DMS 273 treated with DMSO at 0.1 percent for 48 hours (cell line): ENCODE results near the gene ROS1.
"Not testable (repeated sequence)": the region's sequence is repeated elsewhere in the genome, so short reads cannot be mapped to it uniquely, and the experiment has no call there.

Source experiments
- DNase-seq: peaks from one replicate; lab custom pipeline; 2025; lab: John Stamatoyannopoulos, UW

ROS1 gene

GRCh38 chr6:117425431-117426153 is at the start of gene ROS1:
TSS of gene ROS1 (minus strand) at chr6:117425942. CDS start at chr6:117425656, 286 bp downstream.
- DNase-seq = no peak

DNA sequence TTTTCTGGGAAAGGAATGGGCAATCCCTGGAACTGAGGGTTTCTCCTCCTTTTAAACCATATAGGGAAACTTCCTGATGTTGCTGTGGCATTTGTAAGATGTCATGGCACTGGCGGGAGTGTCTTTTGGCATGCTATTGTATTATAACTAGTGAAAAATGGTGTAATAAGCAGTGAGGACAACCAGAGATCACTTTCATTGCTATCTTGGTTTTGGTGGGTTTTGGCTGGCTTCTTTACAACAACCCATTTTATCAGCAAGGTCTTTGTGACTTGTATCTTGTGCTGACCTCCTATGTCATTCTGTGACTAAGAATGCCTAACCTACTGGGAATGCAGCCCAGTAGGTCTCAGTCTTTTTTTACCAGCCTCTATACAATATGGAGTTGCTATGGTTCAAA is 47.7 kb upstream of the ROS1 start:
- no peak for DNase-seq

DNA sequence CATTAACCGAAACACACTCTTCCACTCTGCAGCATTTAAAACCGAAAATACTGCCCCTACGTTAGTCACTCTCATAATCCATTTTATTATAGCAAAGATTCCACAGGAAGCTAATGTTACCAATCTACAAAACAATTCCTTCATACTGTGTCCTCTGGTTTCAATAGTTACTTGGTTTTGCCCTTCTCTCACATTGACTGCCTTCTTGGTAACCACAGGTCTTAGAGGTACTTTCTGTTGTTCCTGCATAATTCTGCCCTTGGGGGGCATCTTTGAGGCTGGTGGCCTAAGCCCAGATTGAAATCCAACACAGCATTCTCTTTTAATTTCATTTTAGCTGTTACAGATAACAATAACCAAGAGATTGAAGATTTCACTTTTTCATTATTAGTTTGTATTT is 46.9 kb upstream of the ROS1 start:
- DNase-seq = no peak

GRCh38 chr6:117469791-117470190 is 44.0 kb upstream of the ROS1 start:
- DNase-seq = no peak

GRCh38 chr6:117469356-117469755 is 43.6 kb upstream of the ROS1 start:
- no peak for DNase-seq

DNA sequence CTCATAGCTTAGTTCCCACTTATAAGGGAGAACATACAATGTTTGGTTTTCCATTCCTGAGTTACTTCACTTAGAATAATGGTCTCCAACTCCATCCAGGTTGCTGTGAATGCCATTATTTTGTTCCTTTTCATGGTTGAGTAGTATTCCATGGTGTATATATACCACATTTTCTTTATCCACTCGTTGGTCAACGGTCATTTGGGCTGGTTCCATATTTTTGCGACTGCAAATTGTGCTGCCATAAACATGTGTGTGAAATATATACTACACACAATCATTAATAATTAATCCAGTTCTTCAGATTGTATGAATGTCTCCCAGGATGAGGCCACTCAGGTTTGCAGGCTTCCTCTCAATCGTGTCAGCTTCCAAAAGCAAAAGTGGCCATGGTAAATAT is 42.8 kb upstream of the ROS1 start:
- not testable (repeated sequence) for DNase-seq

DNA sequence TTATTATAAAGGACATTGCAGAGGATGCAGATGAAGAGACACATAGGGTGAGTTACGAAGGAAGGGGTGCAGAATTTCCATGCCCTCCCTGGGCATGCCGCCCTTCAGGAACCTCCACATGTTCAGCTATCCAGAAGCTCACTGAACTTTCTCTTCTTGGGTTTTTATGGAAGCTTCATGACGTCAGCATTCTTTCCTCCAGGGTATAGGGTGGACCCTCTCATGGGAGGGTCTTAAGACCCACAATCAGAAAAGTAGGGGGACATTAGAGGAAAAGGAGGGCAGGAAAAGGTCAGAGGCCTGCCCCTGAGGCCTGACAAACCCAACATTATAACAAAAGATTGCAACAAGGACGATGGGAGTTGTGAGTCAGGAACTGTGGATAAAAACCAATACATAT is 42.1 kb upstream of the ROS1 start:
- no peak for DNase-seq

GRCh38 chr6:117465691-117466090 is 39.9 kb upstream of the ROS1 start:
- no peak for DNase-seq

GRCh38 chr6:117464700-117465099 is 39.0 kb upstream of the ROS1 start:
- no peak for DNase-seq

DNA sequence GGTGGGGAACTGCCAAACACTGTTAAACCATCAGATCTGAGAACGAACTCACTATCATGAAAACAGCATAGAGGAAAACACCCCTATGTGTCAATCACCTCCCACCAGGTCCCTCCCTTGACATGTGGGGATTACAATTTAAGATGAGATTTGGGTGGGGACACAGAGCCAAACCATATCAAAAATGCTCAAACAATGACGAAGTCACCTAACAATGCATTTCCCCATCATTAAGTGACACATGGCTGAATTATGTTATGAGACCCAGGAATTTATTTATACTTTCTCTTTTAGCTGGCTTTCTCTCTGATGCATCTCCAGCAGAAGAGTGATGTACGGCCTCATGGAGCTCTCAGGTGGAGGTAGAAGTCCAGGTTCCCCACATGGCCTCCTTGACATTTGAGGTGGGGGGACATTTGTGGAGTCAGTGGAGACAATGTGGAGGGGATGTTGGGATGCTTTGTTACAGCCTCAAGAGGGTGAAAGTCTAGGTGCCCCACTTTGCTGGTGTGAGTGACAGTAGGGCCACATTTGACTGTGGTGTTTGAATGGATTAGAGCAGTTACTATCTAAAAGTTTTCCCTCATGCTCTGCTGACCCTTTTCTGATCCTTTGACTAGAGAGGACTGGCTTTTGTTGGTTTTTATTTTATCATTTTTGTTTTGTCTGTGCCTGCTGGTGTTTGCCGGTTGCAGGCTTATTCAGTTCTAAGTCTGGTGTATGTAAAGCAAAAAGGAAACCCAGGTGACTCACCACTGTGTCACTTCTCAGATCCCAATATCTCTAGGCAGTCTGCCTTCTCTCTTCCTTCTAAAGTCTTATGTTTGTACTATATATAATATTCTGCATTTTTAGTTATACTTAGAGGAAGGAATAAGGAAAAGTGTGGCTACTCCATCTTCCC is 38.3 kb upstream of the ROS1 start:
- no peak for DNase-seq

DNA sequence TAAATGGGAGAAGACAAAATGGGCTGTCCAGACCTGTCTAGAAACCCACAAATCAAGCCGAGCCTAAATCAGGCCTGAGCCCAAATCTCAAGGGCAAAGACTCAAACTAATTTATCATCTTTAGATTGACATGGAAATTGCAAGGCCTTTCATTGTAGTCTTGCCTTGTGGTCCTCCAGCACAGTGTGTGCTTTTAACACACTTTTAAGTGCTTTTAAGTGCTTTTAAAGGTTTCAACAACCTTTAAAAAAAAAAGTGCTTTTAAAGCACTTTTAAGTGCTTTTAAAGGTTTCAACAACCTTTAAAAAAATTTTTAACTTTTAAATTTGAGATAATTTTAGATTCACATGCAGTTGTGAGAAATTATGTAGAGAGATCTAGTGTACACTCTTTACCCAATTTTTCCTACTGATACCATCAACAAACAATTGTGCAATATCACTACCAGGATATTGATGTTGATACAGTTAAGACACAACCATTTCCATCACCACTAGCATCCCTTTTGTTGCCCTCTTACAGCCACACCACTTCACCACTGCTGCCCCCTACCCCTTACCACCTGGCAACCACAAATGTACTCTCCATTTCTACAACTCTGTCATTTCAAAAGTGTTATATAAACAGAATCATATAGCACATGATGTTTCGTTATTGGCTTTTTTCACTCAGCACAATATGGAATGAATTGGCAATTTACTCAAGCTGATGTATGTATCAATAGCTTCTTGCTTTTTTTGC is 33.6 kb upstream of the ROS1 start:
- no peak for DNase-seq

DNA sequence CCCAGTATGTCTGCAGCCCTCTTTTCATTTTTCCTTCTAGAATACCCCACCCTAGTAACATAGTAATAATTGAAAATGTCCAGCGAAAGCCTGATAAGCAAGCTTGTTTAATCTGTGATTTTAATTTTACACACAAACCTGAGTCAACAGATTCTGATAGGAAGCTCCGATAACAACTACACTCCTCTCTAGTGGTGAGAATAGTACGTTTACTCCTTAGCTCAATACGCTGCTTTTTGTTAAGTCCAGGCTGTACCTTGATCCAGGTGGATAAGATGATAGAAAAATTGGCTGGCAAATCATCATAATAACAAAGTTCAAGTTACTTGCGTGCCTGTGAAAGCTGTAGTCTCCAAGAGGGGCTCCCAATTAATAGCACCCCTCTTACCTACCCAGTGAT is 31.3 kb upstream of the ROS1 start:
- DNase-seq = no peak

- no peak for DNase-seq
Observed at GRCh38 chr6:117456250-117456649, 30.5 kb upstream of the ROS1 start.

DNA sequence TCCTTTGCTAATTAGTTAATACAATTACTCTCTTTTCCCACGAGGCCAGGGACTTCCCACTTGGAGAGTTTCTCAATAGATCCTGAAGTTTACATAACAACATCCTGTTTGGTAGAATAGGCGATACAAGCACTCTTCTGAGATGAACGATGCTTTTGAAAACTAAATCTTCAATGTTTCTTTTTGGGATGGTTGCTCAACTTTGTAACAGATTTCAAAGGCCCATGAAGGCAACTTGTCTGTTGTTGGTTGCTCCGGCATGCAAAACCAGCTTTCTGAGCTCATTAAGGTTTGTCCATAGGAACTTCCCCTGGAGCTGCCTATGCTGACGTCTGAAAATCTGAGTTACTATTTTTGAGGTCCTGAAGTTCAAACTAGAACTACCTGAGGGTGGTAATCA is 25.9 kb upstream of the ROS1 start:
- DNase-seq = no peak

GRCh38 chr6:117449549-117450439 is 24.1 kb upstream of the ROS1 start:
- no peak for DNase-seq

DNA sequence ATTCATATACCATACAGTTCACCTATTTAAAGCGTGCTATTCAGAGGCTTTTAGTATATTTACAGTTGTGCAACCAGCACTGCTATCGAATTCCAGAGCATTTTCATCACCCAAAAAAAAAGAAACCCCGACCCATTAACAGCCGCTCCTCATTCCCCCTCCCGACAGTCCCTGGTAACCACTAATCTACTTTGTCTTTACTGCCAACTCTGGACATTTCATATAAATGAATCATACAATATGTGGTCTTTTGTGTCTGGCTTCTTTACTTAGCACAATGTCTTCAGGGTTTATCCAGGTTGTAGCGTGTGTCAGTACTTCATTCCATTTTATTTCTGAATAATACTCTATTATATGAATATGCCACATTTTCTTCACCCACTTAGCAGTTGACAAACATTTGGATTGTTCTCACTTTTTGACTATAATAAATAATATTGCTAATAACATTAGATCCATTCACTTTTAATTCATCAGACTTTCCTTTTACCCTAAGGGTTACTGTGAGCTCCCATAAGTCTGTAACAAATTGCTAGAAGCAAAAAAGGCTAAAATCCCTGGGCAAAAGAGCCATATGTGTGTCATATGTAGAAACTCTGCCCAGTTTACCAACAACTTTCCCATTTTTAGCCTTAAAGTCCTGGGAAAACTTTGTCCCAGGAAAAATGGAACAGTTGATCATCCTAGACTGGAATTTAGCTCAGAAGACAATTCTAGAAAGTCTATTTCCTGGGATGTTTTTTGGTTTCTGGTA is 23.2 kb upstream of the ROS1 start:
- DNase-seq = no peak

DNA sequence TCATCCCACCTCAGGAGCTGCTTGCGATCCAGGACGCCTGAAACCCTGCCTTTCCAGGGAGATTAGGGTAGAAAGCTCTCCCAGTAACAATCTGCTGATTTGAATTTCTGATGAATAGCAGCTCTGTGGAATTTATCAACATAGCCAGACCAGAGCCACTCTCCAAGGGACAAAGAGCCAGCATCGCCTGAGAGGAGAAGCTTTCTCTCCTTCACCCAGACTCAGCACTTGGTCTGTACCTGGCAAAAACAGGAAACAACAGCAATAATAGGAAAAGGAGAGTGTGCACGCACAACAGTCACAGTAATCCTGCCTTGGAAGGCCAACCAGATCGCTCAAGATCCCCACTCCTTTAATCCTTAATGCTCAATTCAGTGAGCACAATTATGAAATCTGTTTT is 22.3 kb upstream of the ROS1 start:
- DNase-seq = no peak

DNA sequence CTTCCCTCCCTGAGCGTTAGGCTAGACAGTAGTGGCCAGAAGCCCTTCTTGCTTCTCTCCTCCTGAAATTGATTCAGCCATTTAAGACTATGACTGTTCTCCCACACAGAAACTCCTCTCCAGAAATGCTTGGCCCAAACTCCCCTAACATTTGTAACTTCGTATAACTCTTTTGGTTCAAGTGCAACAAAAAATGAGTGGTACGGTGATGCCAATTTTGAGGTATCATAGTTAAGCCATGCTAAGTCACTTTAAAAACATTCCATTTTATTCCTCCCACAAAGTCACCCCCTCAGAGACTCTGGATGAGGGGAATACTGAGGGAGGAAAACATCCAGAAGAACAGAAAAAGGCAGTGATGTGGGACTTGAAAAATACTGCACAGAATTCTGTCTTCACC is 21.1 kb upstream of the ROS1 start:
- no peak for DNase-seq

DNA sequence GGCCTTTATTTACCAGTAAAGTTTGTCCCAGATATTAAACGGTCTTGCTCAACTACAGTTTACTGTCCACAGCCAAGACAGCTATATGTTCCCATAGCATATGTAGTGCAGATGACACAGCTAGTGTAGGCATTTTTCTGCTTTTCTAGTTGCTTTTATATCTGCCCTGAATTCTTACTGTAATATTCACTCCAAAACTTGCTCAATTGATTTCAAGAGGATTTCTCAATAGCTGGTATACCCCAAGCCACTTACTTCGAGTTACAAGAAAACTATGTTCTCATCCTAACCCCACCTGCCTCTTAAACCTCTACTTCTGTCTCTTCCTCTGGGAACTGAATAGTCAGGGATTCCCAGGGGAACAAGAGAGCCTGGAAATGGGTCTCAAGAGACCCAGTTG is 18.9 kb upstream of the ROS1 start:
- DNase-seq = no peak

GRCh38 chr6:117442313-117442712 is 16.6 kb upstream of the ROS1 start:
- not testable (repeated sequence) for DNase-seq

GRCh38 chr6:117441824-117442264 is 16.1 kb upstream of the ROS1 start:
- DNase-seq = no peak
